Mesenchymal stem cell (in vitro differentiated cells and primary cell): ENCODE measurements around the gene AHNAK2.

Experiments
- DNase-seq: peaks from one replicate; pipeline ENCODE4 v3.0.0-alpha.2; 2013
- H2AFZ ChIP-seq: one replicate; pipeline ENCODE4 v1.6.1; 2013; ENCODE audit warnings: low read depth, mild to moderate bottlenecking, control low read depth, inconsistent platforms, low read length, moderate library complexity
- H2AK5ac ChIP-seq: 2 replicates; pipeline ENCODE4 v1.6.1; 2013; ENCODE audit warnings: low read length, moderate library complexity, mild to moderate bottlenecking, inconsistent platforms; ENCODE audit not compliant: severe bottlenecking
- H2BK120ac ChIP-seq: one replicate; pipeline ENCODE4 v1.6.1; 2013; ENCODE audit warnings: low read depth, mild to moderate bottlenecking, inconsistent platforms, low read length, moderate library complexity
- H2BK12ac ChIP-seq, 2 experiments: one replicate each; pipeline ENCODE4 v1.6.1; 2013; ENCODE audit warnings: inconsistent platforms in 2 of 2, low read length in 2 of 2, mild to moderate bottlenecking in 2 of 2, moderate library complexity in 2 of 2, control low read depth in 1 of 2
- H2BK15ac ChIP-seq: one replicate; pipeline ENCODE4 v1.6.1; 2013; ENCODE audit warnings: mild to moderate bottlenecking, low read depth, inconsistent platforms; ENCODE audit not compliant: poor library complexity, severe bottlenecking
- H2BK5ac ChIP-seq: 2 replicates; pipeline ENCODE4 v1.6.1; 2013; ENCODE audit warnings: low read depth, mild to moderate bottlenecking, low read length, control low read depth, inconsistent platforms; ENCODE audit not compliant: poor library complexity, severe bottlenecking
- H3K14ac ChIP-seq, 2 experiments: one replicate each; pipeline ENCODE4 v1.6.1; 2013; ENCODE audit warnings: inconsistent platforms in 2 of 2, low read length in 2 of 2, control low read depth in 1 of 2, mild to moderate bottlenecking in 1 of 2, moderate library complexity in 1 of 2
- H3K18ac ChIP-seq, 2 experiments: one replicate each; pipeline ENCODE4 v1.6.1; 2013; ENCODE audit warnings: inconsistent platforms in 2 of 2, low read length in 2 of 2, control low read depth in 1 of 2, low read depth in 1 of 2, mild to moderate bottlenecking in 1 of 2
- H3K23ac ChIP-seq, 2 experiments: one replicate each; pipeline ENCODE4 v1.6.1; 2013; ENCODE audit warnings: inconsistent platforms in 2 of 2, low read length in 2 of 2, mild to moderate bottlenecking in 2 of 2, moderate library complexity in 2 of 2, control low read depth in 1 of 2
- H3K27ac ChIP-seq: 2 replicates; pipeline ENCODE4 v1.5.1; 2013; ENCODE audit warnings: mild to moderate bottlenecking, moderate library complexity, low read length, control low read depth, inconsistent platforms; ENCODE audit not compliant: poor library complexity, severe bottlenecking
- H3K27me3 ChIP-seq, 2 experiments: 2 replicates each; pipeline versions ENCODE4 v1.6.1 to v1.7.0; 2013; ENCODE audit warnings: low read length in 2 of 2, mild to moderate bottlenecking in 2 of 2, moderate library complexity in 2 of 2, control low read depth in 1 of 2, inconsistent platforms in 1 of 2; ENCODE audit not compliant: control insufficient read depth in 1 of 2, insufficient read depth in 1 of 2
- H3K36me3 ChIP-seq, 2 experiments: 2 replicates each; pipeline versions ENCODE4 v1.6.1 to v1.7.0; 2013; ENCODE audit warnings: low read length in 2 of 2, control low read depth in 1 of 2, inconsistent platforms in 1 of 2, low read depth in 1 of 2, mild to moderate bottlenecking in 1 of 2; ENCODE audit not compliant: insufficient read depth in 2 of 2, control insufficient read depth in 1 of 2
- H3K4ac ChIP-seq, 2 experiments: one replicate each; pipeline ENCODE4 v1.6.1; 2013; ENCODE audit warnings: inconsistent platforms in 2 of 2, low read length in 2 of 2, mild to moderate bottlenecking in 2 of 2, moderate library complexity in 2 of 2, control low read depth in 1 of 2, low read depth in 1 of 2
- H3K4me1 ChIP-seq: 2 replicates; pipeline ENCODE4 v1.6.1; 2013; ENCODE audit warnings: low read depth, low read length, control low read depth; ENCODE audit not compliant: control insufficient read depth, insufficient read depth
- H3K4me2 ChIP-seq: 2 replicates; pipeline ENCODE4 v1.6.1; 2013; ENCODE audit warnings: low read length, mild to moderate bottlenecking, inconsistent platforms; ENCODE audit not compliant: poor library complexity, severe bottlenecking
- H3K4me3 ChIP-seq, 2 experiments: 2 replicates each; pipeline versions ENCODE4 v1.5.1 to v1.7.0; 2013; ENCODE audit warnings: low read length in 2 of 2, mild to moderate bottlenecking in 2 of 2, control low read depth in 1 of 2, low read depth in 1 of 2; ENCODE audit not compliant: insufficient read depth in 1 of 2
- H3K79me1 ChIP-seq: replicated peaks from 2 replicates; pipeline ENCODE4 v1.6.1; 2013; ENCODE audit warnings: mild to moderate bottlenecking, control low read depth, low read length, inconsistent platforms; ENCODE audit not compliant: poor library complexity, severe bottlenecking
- H3K9ac ChIP-seq: 2 replicates; pipeline ENCODE4 v1.7.0; 2013; ENCODE audit warnings: mild to moderate bottlenecking, low read length, moderate library complexity
- H3K9me3 ChIP-seq: 2 replicates; pipeline ENCODE4 v1.7.0; 2013; ENCODE audit warnings: mild to moderate bottlenecking, low read length; ENCODE audit not compliant: control insufficient read depth
- H4K8ac ChIP-seq: one replicate; pipeline ENCODE4 v1.6.1; 2013; ENCODE audit warnings: inconsistent platforms, mild to moderate bottlenecking, low read length, moderate library complexity
- H4K91ac ChIP-seq: one replicate; pipeline ENCODE4 v1.6.1; 2013; ENCODE audit warnings: mild to moderate bottlenecking, low read length, inconsistent platforms
- WGBS: methylation state at CpG from one replicate; pipeline ENCODE4 v1.1.7; 2013; ENCODE audit warnings: mixed read lengths; 5-methylcytosine and 5-hydroxymethylcytosine counted together

Gene AHNAK2

GRCh38 chr14:104940526-104941150 is 37.5 kb downstream of the AHNAK2 start:
- Histone ChIP-seq H3K79me1 (no peaks in the 10 kb centered on the region), H4K8ac (no peak overlapping the region), H2AFZ (no peak overlapping the region), H3K14ac (no peak overlapping the region), H2BK15ac (no peak overlapping the region), H3K4me2 (no peak overlapping the region), H3K27ac (no peak overlapping the region), H2AK5ac (no peak overlapping the region), H2BK5ac (no peak overlapping the region), H2BK12ac (no peak overlapping the region), H3K27me3 (peaks cover 0 to 6% of the 10 kb centered on the region in 2 experiments), H3K18ac (no peak overlapping the region), H3K4me3 (no peak overlapping the region), H3K23ac (no peak overlapping the region), H2BK120ac (no peak overlapping the region), H3K4me1 (no peaks in the 10 kb centered on the region), H3K36me3 (peaks cover 56 to 80% of the 10 kb centered on the region in 2 experiments), H4K91ac (no peak overlapping the region), H3K9me3 (no peaks in the 10 kb centered on the region), H3K4ac (no peak overlapping the region), H3K9ac (no peak overlapping the region)
- no peak for DNase-seq
- WGBS = 84% methylated on average over 3 of the region's 3 CpGs

GRCh38 chr14:104939666-104940410 is 38.3 kb downstream of the AHNAK2 start:
- Histone ChIP-seq H3K23ac (no peak overlapping the region), H3K4me1 (no peaks in the 10 kb centered on the region), H4K91ac (no peak overlapping the region), H3K18ac (no peak overlapping the region), H2BK15ac (no peak overlapping the region), H3K4me3 (no peak overlapping the region), H3K79me1 (no peaks in the 10 kb centered on the region), H4K8ac (no peak overlapping the region), H2AK5ac (no peak overlapping the region), H3K4me2 (no peak overlapping the region), H3K27ac (no peak overlapping the region), H2BK120ac (no peak overlapping the region), H3K36me3 (peaks cover 50 to 75% of the 10 kb centered on the region in 2 experiments), H2BK5ac (no peak overlapping the region), H3K9ac (no peak overlapping the region), H3K9me3 (no peaks in the 10 kb centered on the region), H2AFZ (no peak overlapping the region), H3K4ac (no peak overlapping the region), H2BK12ac (no peak overlapping the region), H3K14ac (no peak overlapping the region), H3K27me3 (peaks cover 0 to 14% of the 10 kb centered on the region in 2 experiments)
- 63% methylated on average over 11 of the region's 11 CpGs for WGBS
- DNase-seq = no peak

- Histone ChIP-seq H3K4me1 (no peaks in the 10 kb centered on the region), H2BK12ac (no peak overlapping the region), H3K14ac (no peak overlapping the region), H3K79me1 (no peaks in the 10 kb centered on the region), H3K36me3 (peaks cover 41 to 66% of the 10 kb centered on the region in 2 experiments), H4K8ac (no peak overlapping the region), H3K4me2 (no peak overlapping the region), H2BK15ac (no peak overlapping the region), H2BK120ac (no peak overlapping the region), H3K9ac (no peak overlapping the region), H2AFZ (no peak overlapping the region), H3K9me3 (no peaks in the 10 kb centered on the region), H3K23ac (no peak overlapping the region), H3K4me3 (no peak overlapping the region), H4K91ac (no peak overlapping the region), H2BK5ac (no peak overlapping the region), H3K27me3 (peaks cover 5 to 22% of the 10 kb centered on the region in 2 experiments), H3K4ac (no peak overlapping the region), H3K27ac (no peak overlapping the region), H2AK5ac (no peak overlapping the region), H3K18ac (no peak overlapping the region)
- WGBS = 100% methylated on average over 1 of the region's 1 CpG
- DNase-seq = no peak
These were observed 39.2 kb downstream of the AHNAK2 start for GRCh38 chr14:104938960-104939359.

GRCh38 chr14:104938436-104938835 is 39.7 kb downstream of the AHNAK2 start:
- Histone ChIP-seq H4K91ac (no peak overlapping the region), H3K4ac (no peak overlapping the region), H2AFZ (no peak overlapping the region), H3K23ac (no peak overlapping the region), H3K36me3 (peaks cover 38 to 61% of the 10 kb centered on the region in 2 experiments), H3K4me2 (no peak overlapping the region), H2AK5ac (no peak overlapping the region), H4K8ac (no peak overlapping the region), H2BK12ac (no peak overlapping the region), H3K27ac (no peak overlapping the region), H3K79me1 (no peaks in the 10 kb centered on the region), H2BK120ac (no peak overlapping the region), H3K27me3 (peaks cover 5 to 23% of the 10 kb centered on the region in 2 experiments), H3K14ac (no peak overlapping the region), H3K9ac (no peak overlapping the region), H3K4me1 (no peaks in the 10 kb centered on the region), H2BK5ac (no peak overlapping the region), H3K4me3 (no peak overlapping the region), H3K18ac (no peak overlapping the region), H2BK15ac (no peak overlapping the region), H3K9me3 (no peaks in the 10 kb centered on the region)
- WGBS = 90% methylated on average over 2 of the region's 2 CpGs
- DNase-seq = no peak
